GM12873 (cell line): ENCODE results near the gene ZNF335.

Experiments used
- CTCF ChIP-seq: IDR thresholded peaks from 2 replicates; pipeline ENCODE4 v1.5.1; 2012; ENCODE audit warnings: low read depth, mild to moderate bottlenecking, moderate library complexity, low read length, control low read depth; ENCODE audit not compliant: insufficient read depth; ENCODE audit errors: missing control alignments

Gene ZNF335

GRCh38 chr20:45946149-45946970 lies 25.6 kb downstream of the ZNF335 start:
- TF ChIP-seq CTCF = no peak

GRCh38 chr20:45945678-45946148 lies 26.3 kb downstream of the ZNF335 start:
- TF ChIP-seq CTCF = no peak

- TF ChIP-seq CTCF = peak; percentile 7
Observed at GRCh38 chr20:45944965-45945677, 26.9 kb downstream of the ZNF335 start.

GRCh38 chr20:45944151-45944964 lies 27.6 kb downstream of the ZNF335 start:
- no peak for TF ChIP-seq CTCF

- TF ChIP-seq CTCF = no peak
Observed at GRCh38 chr20:45943613-45944012, 28.4 kb downstream of the ZNF335 start.

- TF ChIP-seq CTCF = no peak
Observed at GRCh38 chr20:45940469-45940868, 31.5 kb downstream of the ZNF335 start.
